Vagina (tissue), 2 donors: ENCODE measurements around the gene UBAP2L.

Source experiments
- POLR2A ChIP-seq, 2 donors: fragments of 450-650 bp; IDR thresholded peaks; one replicate each; pipeline ENCODE4 v1.6.1; 2017; ENCODE audit warnings: antibody characterized with exemption in 2 of 2, mild to moderate bottlenecking in 2 of 2, moderate library complexity in 2 of 2
- POLR2AphosphoS5 ChIP-seq, 2 donors: sonication (generic); formaldehyde crosslinking; IDR thresholded peaks; one replicate each; pipeline ENCODE4 v1.9.0; 2017; ENCODE audit warnings: antibody characterized with exemption in 2 of 2, mild to moderate bottlenecking in 2 of 2, low read depth in 1 of 2; ENCODE audit not compliant: insufficient read depth in 1 of 2
- TF ChIP-seq, protein P1 (sequence below), 3 experiments: fragments of 450-650 bp in 2 of 3; fragments of 200-600 bp in 1 of 3; sonication (generic) in 1 of 3; IDR thresholded peaks; one replicate each; pipeline ENCODE4 v1.5.1; 2017 to 2019; ENCODE audit warnings: antibody characterized with exemption in 3 of 3, mild to moderate bottlenecking in 2 of 3, moderate library complexity in 2 of 3

DNA sequence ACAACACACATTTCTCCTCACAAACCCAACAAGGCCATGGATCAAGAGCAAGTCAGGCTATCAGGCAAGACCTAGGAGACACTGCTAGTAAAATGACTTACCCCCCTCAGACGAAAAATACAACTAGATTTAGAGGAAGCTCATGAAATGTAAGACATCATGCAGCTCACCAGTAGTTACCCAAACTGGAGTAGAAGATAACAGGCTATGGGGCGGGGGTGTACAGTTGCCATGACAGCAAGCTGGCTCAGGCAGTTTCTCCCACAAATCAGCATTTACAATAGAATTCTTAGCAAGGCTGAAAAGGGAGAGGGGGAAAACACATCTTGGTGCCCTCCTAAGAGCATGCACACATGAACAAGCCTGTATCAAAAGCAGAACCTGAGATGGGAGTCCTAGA, 42.7 kb upstream of the UBAP2L start:
- no peak for TF ChIP-seq POLR2A (IDR thresholded peaks at IDR 0.05)
- TF ChIP-seq, protein P1, sequence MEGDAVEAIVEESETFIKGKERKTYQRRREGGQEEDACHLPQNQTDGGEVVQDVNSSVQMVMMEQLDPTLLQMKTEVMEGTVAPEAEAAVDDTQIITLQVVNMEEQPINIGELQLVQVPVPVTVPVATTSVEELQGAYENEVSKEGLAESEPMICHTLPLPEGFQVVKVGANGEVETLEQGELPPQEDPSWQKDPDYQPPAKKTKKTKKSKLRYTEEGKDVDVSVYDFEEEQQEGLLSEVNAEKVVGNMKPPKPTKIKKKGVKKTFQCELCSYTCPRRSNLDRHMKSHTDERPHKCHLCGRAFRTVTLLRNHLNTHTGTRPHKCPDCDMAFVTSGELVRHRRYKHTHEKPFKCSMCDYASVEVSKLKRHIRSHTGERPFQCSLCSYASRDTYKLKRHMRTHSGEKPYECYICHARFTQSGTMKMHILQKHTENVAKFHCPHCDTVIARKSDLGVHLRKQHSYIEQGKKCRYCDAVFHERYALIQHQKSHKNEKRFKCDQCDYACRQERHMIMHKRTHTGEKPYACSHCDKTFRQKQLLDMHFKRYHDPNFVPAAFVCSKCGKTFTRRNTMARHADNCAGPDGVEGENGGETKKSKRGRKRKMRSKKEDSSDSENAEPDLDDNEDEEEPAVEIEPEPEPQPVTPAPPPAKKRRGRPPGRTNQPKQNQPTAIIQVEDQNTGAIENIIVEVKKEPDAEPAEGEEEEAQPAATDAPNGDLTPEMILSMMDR (IDR thresholded peaks at IDR 0.05) = no peak
- TF ChIP-seq POLR2AphosphoS5 (IDR thresholded peaks at IDR 0.05; ENCODE audit: insufficient read depth in 1 of 2, low read depth in 1 of 2) = no peak
